Osteoblast (primary cell): ENCODE results near the gene YBX2. TPM values are rescaled to one million over a fixed set of nuclear protein-coding genes. Genes with fewer than 3 reads are reported as not detected.

Experiments
- DNase-seq: peaks from one replicate; pipeline ENCODE4 v3.0.0; 2011; ENCODE audit warnings: low spot score, mixed read lengths; ENCODE audit not compliant: insufficient read length; ENCODE audit errors: missing footprints
- H2AFZ ChIP-seq: 2 replicates; pipeline ENCODE4 v1.6.0; 2011; ENCODE audit warnings: mild to moderate bottlenecking, low read length
- H3K27ac ChIP-seq: 2 replicates; pipeline ENCODE4 v1.5.1; 2011; ENCODE audit warnings: mild to moderate bottlenecking, low read depth, low read length, moderate library complexity
- H3K27me3 ChIP-seq: 2 replicates; pipeline ENCODE4 v1.6.0; 2012; ENCODE audit warnings: mild to moderate bottlenecking, control low read depth, inconsistent platforms, low read length, moderate library complexity; ENCODE audit not compliant: insufficient read depth
- H3K36me3 ChIP-seq: 2 replicates; pipeline ENCODE4 v1.5.1; 2011; ENCODE audit warnings: mild to moderate bottlenecking, low read length, control low read depth, moderate library complexity; ENCODE audit not compliant: insufficient read depth
- H3K4me1 ChIP-seq: 2 replicates; pipeline ENCODE4 v1.5.1; 2011; ENCODE audit warnings: mild to moderate bottlenecking, low read length, control low read depth, moderate library complexity; ENCODE audit not compliant: insufficient read depth
- H3K4me2 ChIP-seq: 2 replicates; pipeline ENCODE4 v1.6.0; 2011; ENCODE audit warnings: mild to moderate bottlenecking, low read length; ENCODE audit not compliant: insufficient read depth
- H3K4me3 ChIP-seq: fragments of 200-600 bp; sonication (generic); 3 replicates; pipeline ENCODE4 v1.5.1; 2012; ENCODE audit warnings: mild to moderate bottlenecking, low read length, inconsistent platforms; ENCODE audit not compliant: insufficient read depth
- H3K79me2 ChIP-seq: 2 replicates; pipeline ENCODE4 v1.6.0; 2012; ENCODE audit warnings: mild to moderate bottlenecking, low read length, control low read depth, inconsistent platforms; ENCODE audit not compliant: insufficient read depth
- H3K9me3 ChIP-seq: 2 replicates; pipeline ENCODE4 v1.5.1; 2011; ENCODE audit warnings: low read depth, low read length, control low read depth
- H4K20me1 ChIP-seq: 2 replicates; pipeline ENCODE4 v1.6.0; 2012; ENCODE audit warnings: mild to moderate bottlenecking, low read length, control low read depth; ENCODE audit not compliant: insufficient read depth
- CTCF ChIP-seq: IDR thresholded peaks from 2 replicates; pipeline ENCODE4 v1.5.1; 2011; ENCODE audit warnings: mild to moderate bottlenecking, low read depth, low read length, moderate library complexity; ENCODE audit errors: extremely low read depth
- total RNA-seq: library from RNA; depleted of rRNA; stranded (reverse); fragments of >200 nt; gene quantifications from 2 replicates; pipeline ENCODE4 v1.2.3, GENCODE V29; 2012

Gene YBX2
- total RNA-seq, 1 donor: not detected

- Histone ChIP-seq H3K4me2 (no peak overlapping the region), H3K27ac (no peak overlapping the region), H3K9me3 (no peaks in the 10 kb centered on the region), H4K20me1 (peaks cover 3% of the 10 kb centered on the region), H3K4me3 (no peak overlapping the region), H3K36me3 (no peaks in the 10 kb centered on the region), H3K27me3 (peaks cover 23% of the 10 kb centered on the region), H2AFZ (no peak overlapping the region), H3K79me2 (peaks cover 18% of the 10 kb centered on the region), H3K4me1 (peaks cover 12% of the 10 kb centered on the region)
- TF ChIP-seq CTCF: no peak
- DNase-seq: no peak
These were observed 37.7 kb upstream of the YBX2 start for GRCh38 chr17:7332111-7332510.

GRCh38 chr17:7330638-7331015 lies 36.2 kb upstream of the YBX2 start:
- H3K36me3 ChIP-seq: peaks cover 9% of the 10 kb centered on the region
- peaks cover 17% of the 10 kb centered on the region for H3K27me3 ChIP-seq
- H3K4me1 ChIP-seq: peaks cover 12% of the 10 kb centered on the region
- peaks cover 3% of the 10 kb centered on the region for H4K20me1 ChIP-seq
- H3K4me3 ChIP-seq: peak overlapping the region; percentile 96
- TF ChIP-seq CTCF: no peak
- H3K79me2 ChIP-seq: peaks cover 19% of the 10 kb centered on the region
- H2AFZ ChIP-seq: peak overlapping the region; percentile 85
- H3K4me2 ChIP-seq: peak overlapping the region; percentile 97
- H3K9me3 ChIP-seq: no peaks in the 10 kb centered on the region
- DNase-seq: no peak
- H3K27ac ChIP-seq: no peak overlapping the region

- peaks cover 13% of the 10 kb centered on the region for H3K27me3 ChIP-seq
- peak overlapping the region; percentile 100 for H2AFZ ChIP-seq
- H3K4me2 ChIP-seq: peak overlapping the region; percentile 97
- peaks cover 3% of the 10 kb centered on the region for H4K20me1 ChIP-seq
- H3K36me3 ChIP-seq: peaks cover 13% of the 10 kb centered on the region
- H3K27ac ChIP-seq: peak overlapping the region; percentile 83
- H3K79me2 ChIP-seq: peaks cover 19% of the 10 kb centered on the region
- no peaks in the 10 kb centered on the region for H3K9me3 ChIP-seq
- peaks cover 12% of the 10 kb centered on the region for H3K4me1 ChIP-seq
- peak; percentile 99 for DNase-seq
- TF ChIP-seq CTCF: no peak
- H3K4me3 ChIP-seq: peak overlapping the region; percentile 96
These were observed 35.7 kb upstream of the YBX2 start for GRCh38 chr17:7329997-7330637.

- peak overlapping the region; percentile 83 for H3K27ac ChIP-seq
- H3K4me1 ChIP-seq: peaks cover 12% of the 10 kb centered on the region
- H3K4me3 ChIP-seq: peak overlapping the region; percentile 96
- peaks cover 19% of the 10 kb centered on the region for H3K79me2 ChIP-seq
- DNase-seq: peak; percentile 100
- H3K27me3 ChIP-seq: peaks cover 6% of the 10 kb centered on the region
- no peak for TF ChIP-seq CTCF
- H2AFZ ChIP-seq: peak overlapping the region; percentile 100
- H3K9me3 ChIP-seq: no peaks in the 10 kb centered on the region
- H3K4me2 ChIP-seq: peak overlapping the region; percentile 97
- peaks cover 3% of the 10 kb centered on the region for H4K20me1 ChIP-seq
- H3K36me3 ChIP-seq: peaks cover 18% of the 10 kb centered on the region
These were observed 35.0 kb upstream of the YBX2 start for GRCh38 chr17:7329374-7329996.
